ENCODE results near the gene NAALADL2.

- no peak for TF ChIP-seq EZH2 (IDR thresholded peaks at IDR 0.05; ENCODE audit: borderline replicate concordance, insufficient read depth, low read depth, low read length, poor library complexity, severe bottlenecking)
- TF ChIP-seq, protein P1, sequence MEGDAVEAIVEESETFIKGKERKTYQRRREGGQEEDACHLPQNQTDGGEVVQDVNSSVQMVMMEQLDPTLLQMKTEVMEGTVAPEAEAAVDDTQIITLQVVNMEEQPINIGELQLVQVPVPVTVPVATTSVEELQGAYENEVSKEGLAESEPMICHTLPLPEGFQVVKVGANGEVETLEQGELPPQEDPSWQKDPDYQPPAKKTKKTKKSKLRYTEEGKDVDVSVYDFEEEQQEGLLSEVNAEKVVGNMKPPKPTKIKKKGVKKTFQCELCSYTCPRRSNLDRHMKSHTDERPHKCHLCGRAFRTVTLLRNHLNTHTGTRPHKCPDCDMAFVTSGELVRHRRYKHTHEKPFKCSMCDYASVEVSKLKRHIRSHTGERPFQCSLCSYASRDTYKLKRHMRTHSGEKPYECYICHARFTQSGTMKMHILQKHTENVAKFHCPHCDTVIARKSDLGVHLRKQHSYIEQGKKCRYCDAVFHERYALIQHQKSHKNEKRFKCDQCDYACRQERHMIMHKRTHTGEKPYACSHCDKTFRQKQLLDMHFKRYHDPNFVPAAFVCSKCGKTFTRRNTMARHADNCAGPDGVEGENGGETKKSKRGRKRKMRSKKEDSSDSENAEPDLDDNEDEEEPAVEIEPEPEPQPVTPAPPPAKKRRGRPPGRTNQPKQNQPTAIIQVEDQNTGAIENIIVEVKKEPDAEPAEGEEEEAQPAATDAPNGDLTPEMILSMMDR (IDR thresholded peaks at IDR 0.05): no peak
These were observed 792.6 kb downstream of the NAALADL2 start for GRCh38 chr3:175651716-175652115.

All from B cell (primary cell).